ENCODE measurements around the gene EPHA6. TPM values are rescaled to one million over a fixed set of nuclear protein-coding genes. Genes with fewer than 3 reads are reported as not detected.

The EPHA6 gene
- total and polyA plus RNA-seq, 12 donors: 0.21 to 0.88 (median 0.59) TPM; not detected in 3

- ATAC-seq (no peak), DNase-seq (no peak)
- Histone ChIP-seq H3K27me3 (no peaks in the 10 kb centered on the region), H3K36me3 (no peaks in the 10 kb centered on the region), H3K4me1 (no peaks in the 10 kb centered on the region), H3K27ac (no peak overlapping the region), H3K9me3 (no peaks in the 10 kb centered on the region), H3K4me3 (no peak overlapping the region)
- TF ChIP-seq, protein P1, sequence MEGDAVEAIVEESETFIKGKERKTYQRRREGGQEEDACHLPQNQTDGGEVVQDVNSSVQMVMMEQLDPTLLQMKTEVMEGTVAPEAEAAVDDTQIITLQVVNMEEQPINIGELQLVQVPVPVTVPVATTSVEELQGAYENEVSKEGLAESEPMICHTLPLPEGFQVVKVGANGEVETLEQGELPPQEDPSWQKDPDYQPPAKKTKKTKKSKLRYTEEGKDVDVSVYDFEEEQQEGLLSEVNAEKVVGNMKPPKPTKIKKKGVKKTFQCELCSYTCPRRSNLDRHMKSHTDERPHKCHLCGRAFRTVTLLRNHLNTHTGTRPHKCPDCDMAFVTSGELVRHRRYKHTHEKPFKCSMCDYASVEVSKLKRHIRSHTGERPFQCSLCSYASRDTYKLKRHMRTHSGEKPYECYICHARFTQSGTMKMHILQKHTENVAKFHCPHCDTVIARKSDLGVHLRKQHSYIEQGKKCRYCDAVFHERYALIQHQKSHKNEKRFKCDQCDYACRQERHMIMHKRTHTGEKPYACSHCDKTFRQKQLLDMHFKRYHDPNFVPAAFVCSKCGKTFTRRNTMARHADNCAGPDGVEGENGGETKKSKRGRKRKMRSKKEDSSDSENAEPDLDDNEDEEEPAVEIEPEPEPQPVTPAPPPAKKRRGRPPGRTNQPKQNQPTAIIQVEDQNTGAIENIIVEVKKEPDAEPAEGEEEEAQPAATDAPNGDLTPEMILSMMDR (IDR thresholded peaks at IDR 0.05): no peak
- WGBS, 2 donors: 88 to 94% methylated on average over 4 of the region's 4 CpGs
- intact Hi-C loops (cut with DNase I): no loop called here
Measured at GRCh38 chr3:97706226-97706625, 891.8 kb downstream of the EPHA6 start.

DNA sequence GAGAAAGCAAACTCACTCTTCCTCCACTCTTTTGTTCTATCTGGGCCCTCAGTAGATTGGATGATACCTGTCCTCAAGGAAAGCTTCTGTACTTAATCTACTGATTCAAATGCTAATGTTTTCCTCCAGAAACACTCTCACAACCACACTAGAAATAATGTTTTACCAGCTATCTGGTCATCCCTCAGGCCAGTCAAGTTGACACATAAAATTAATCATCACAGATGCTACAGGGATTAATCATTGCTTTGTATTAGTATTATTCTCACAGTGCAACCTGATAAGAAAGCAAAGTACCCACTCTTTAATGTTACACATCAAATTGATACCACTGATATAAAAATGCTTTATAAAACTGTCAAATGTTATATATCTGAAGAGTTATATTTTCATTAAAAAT lies 897.3 kb downstream of the EPHA6 start:
- DNase-seq (no peak), ATAC-seq (no peak)
- Histone ChIP-seq H3K4me3 (no peak overlapping the region), H3K27me3 (no peaks in the 10 kb centered on the region), H3K27ac (no peak overlapping the region), H3K36me3 (no peaks in the 10 kb centered on the region), H3K4me1 (no peaks in the 10 kb centered on the region), H3K9me3 (no peaks in the 10 kb centered on the region)
- intact Hi-C loops (cut with DNase I): loop anchor here in 2 of 10 donors (10.0 kb wide), 2 partner anchors 847 to 857 kb away; no protein-coding TSS in a partner anchor
- TF ChIP-seq, protein P1 (IDR thresholded peaks at IDR 0.05): no peak

DNA sequence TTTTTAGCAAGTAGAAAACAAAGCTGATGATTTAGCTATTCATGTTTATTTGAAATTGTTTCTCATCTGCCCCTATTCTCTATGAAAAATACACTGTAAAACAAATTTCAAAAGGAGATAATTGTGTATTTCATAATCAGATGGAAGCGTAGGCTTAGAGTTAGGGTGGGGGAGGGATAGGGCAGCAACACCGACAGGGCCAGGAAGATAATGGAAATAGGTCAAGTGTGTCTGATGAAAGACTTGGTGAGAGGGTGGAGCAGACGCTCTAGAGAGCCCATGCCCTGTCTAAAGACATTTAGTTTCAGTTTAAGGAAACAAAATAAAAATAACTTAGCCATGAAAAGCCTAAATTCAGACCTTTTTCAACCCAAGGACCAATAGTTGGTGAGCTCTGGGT lies 898.5 kb downstream of the EPHA6 start:
- peak in 1 of 8 donors; percentile 70 for ATAC-seq
- 26 to 27% methylated on average over 3 of the region's 3 CpGs for WGBS, 2 donors
- TF ChIP-seq, protein P1 (IDR thresholded peaks at IDR 0.05): no peak

DNA sequence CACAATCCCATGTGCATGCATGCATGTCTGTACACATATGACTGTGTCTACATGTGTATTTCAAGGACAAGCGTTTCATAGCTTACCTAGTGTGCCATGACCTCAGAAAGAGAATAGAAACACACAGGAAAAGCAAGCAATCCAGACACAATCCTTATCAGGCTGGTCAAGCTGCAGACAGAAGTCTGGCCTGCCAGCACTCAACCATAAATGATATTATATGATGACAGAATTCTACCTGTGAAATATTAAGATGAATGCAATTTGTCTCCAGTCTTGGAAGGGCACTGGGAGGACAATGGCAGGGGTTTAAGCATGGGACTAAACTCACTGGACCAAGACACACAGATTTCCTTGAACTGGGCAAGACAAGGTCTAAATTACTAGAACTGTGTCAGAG lies 899.2 kb downstream of the EPHA6 start:
- Histone ChIP-seq H3K27ac (no peak overlapping the region), H3K27me3 (no peaks in the 10 kb centered on the region), H3K4me3 (no peak overlapping the region), H3K4me1 (no peaks in the 10 kb centered on the region), H3K36me3 (no peaks in the 10 kb centered on the region), H3K9me3 (no peaks in the 10 kb centered on the region)
- no peak for DNase-seq
- TF ChIP-seq, protein P1 (IDR thresholded peaks at IDR 0.05): no peak
- ATAC-seq: no peak
- WGBS, 2 donors: 72 to 75% methylated on average over 1 of the region's 1 CpG
- intact Hi-C loops (cut with DNase I): loop anchor here in 2 of 10 donors (10.0 kb wide), 2 partner anchors 849 to 859 kb away; no protein-coding TSS in a partner anchor

More for the DNA sequence above, 898.5 kb downstream of the EPHA6 start:
- Histone ChIP-seq H3K9me3 (no peaks in the 10 kb centered on the region), H3K27me3 (no peaks in the 10 kb centered on the region), H3K4me1 (no peaks in the 10 kb centered on the region), H3K4me3 (no peak overlapping the region), H3K27ac (no peak overlapping the region), H3K36me3 (no peaks in the 10 kb centered on the region)
- no peak for DNase-seq
- intact Hi-C loops (cut with DNase I): loop anchor here in 2 of 10 donors (10.0 kb wide), 2 partner anchors 848 to 858 kb away; no protein-coding TSS in a partner anchor
